ENCODE data around the gene GLYATL1.
A peak's percentile ranks its signal among the peaks of the same experiment; 100 is the strongest.

GRCh38 chr11:58900479-58901420, 38.5 kb upstream of the GLYATL1 start:
- TF ChIP-seq CTCF (conservative IDR thresholded peaks at IDR 0.05; ENCODE audit: low read depth in 2 of 2) (peak; percentile 73 to 77), EZH2phosphoT487 (IDR thresholded peaks at IDR 0.05; ENCODE audit: unreplicated experiment) (no peak), EZH2 (IDR thresholded peaks at IDR 0.05; ENCODE audit: low read depth, unreplicated experiment) (no peak), POLR2AphosphoS5 (IDR thresholded peaks at IDR 0.05; ENCODE audit: low read depth) (no peak), REST (IDR thresholded peaks at IDR 0.05; ENCODE audit: unreplicated experiment) (no peak), ETS1 (IDR thresholded peaks at IDR 0.05) (no peak), CREB1 (CRISPR knock-in tag; IDR thresholded peaks at IDR 0.05; ENCODE audit: low read depth) (no peak), ZNF114 (CRISPR knock-in tag; IDR thresholded peaks at IDR 0.05) (no peak), NANOG (IDR thresholded peaks at IDR 0.05; ENCODE audit: borderline replicate concordance) (no peak; the same call in 1 of the 2 replicates), JUNB (IDR thresholded peaks at IDR 0.05; ENCODE audit: unreplicated experiment) (no peak)
